Activated CD4-positive, alpha-beta memory T cell treated with anti-CD3 and anti-CD28 coated beads, Interleukin-2, amount 10 ng/mL, durations not matched to agents 7 days and 5 days (primary cell): Measurements from ENCODE around the gene SGPP1. TPM values are rescaled to one million over a fixed set of nuclear protein-coding genes. Genes with fewer than 3 reads are reported as not detected.
"Not testable (repeated sequence)": the region's sequence is repeated elsewhere in the genome, so short reads cannot be mapped to it uniquely, and the experiment has no call there.

Source experiments
- CTCF ChIA-PET: fragments of 350-600 bp; sonication (Branson Sonifier 250); formaldehyde crosslinking; loops from one replicate; lab custom pipeline; 2021; ENCODE audit warnings: antibody characterized with exemption, inconsistent platforms; lab: Charles Lee
- POLR2A ChIA-PET: fragments of 350-600 bp; sonication (Branson Sonifier 250); formaldehyde crosslinking; loops from one replicate; lab custom pipeline; 2021; ENCODE audit warnings: antibody characterized with exemption; lab: Charles Lee
- DNase-seq: peaks from one replicate; pipeline ENCODE4 v3.0.0-alpha.2; 2020
- H3K27ac Mint-ChIP-seq: one replicate; pipeline ENCODE4 v1.8.0; 2021; ENCODE audit warnings: mild to moderate bottlenecking, mixed read lengths
- H3K27me3 Mint-ChIP-seq: one replicate; pipeline ENCODE4 v1.8.0; 2021; ENCODE audit warnings: mixed read lengths
- H3K36me3 Mint-ChIP-seq: one replicate; pipeline ENCODE4 v1.8.0; 2021; ENCODE audit warnings: low read depth, mixed read lengths
- H3K4me1 Mint-ChIP-seq: one replicate; pipeline ENCODE4 v1.8.0; 2021; ENCODE audit warnings: mixed read lengths
- H3K4me3 Mint-ChIP-seq: one replicate; pipeline ENCODE4 v1.8.0; 2021; ENCODE audit warnings: mild to moderate bottlenecking, mixed read lengths
- H3K9me3 Mint-ChIP-seq: one replicate; pipeline ENCODE4 v1.8.0; 2021; ENCODE audit warnings: mixed read lengths
- total RNA-seq, 2 experiments: library from RNA; stranded (reverse); gene quantifications; one replicate each; pipeline ENCODE4 v1.2.3, GENCODE V29; 2021

The SGPP1 gene
- total RNA-seq, 2 experiments from 2014 or later, result 19.3 to 20.6 TPM

GRCh38 chr14:63752449-63753169, 24.7 kb upstream of the SGPP1 start:
- Mint-ChIP-seq H3K27me3 (no peaks in the 10 kb centered on the region), H3K4me3 (no peak overlapping the region), H3K9me3 (no peaks in the 10 kb centered on the region), H3K27ac (no peak overlapping the region), H3K4me1 (peaks cover 6% of the 10 kb centered on the region), H3K36me3 (no peaks in the 10 kb centered on the region)
- ChIA-PET POLR2A (no interaction called here), CTCF (interaction anchor here (1.0 kb wide), 1 partner anchor 18 kb away, joined by 4 read pairs; no protein-coding TSS in a partner anchor)
- DNase-seq, result no peak

DNA sequence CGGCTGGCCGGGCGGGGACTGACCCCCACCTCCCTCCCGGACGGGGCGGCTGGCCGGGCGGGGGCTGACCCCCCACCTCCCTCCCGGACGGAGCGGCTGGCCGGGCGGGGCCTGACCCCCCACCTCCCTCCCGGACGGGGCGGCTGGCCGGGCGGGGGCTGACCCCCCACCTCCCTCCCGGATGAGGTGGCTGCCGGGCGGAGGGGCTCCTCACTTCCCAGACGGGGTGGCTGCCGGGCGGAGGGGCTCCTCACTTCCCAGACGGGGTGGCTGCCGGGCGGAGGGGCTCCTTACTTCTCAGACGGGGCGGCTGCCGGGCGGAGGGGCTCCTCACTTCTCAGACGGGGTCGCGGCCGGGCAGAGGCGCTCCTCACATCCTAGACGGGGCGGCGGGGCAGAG, 23.2 kb upstream of the SGPP1 start:
- CTCF ChIA-PET, H3K36me3 Mint-ChIP-seq, H3K4me3 Mint-ChIP-seq, POLR2A ChIA-PET, DNase-seq, H3K27ac Mint-ChIP-seq, H3K9me3 Mint-ChIP-seq, H3K27me3 Mint-ChIP-seq: not testable (repeated sequence)
- H3K4me1 Mint-ChIP-seq, result peaks cover 12% of the 10 kb centered on the region

- Mint-ChIP-seq H3K27me3 (no peaks in the 10 kb centered on the region), H3K36me3 (no peaks in the 10 kb centered on the region), H3K27ac (no peak overlapping the region), H3K9me3 (no peaks in the 10 kb centered on the region), H3K4me1 (peaks cover 21% of the 10 kb centered on the region), H3K4me3 (no peak overlapping the region)
- DNase-seq, result no peak
- POLR2A ChIA-PET, result interaction anchor here (0.6 kb wide), 1 partner anchor 106 kb away, joined by 3 read pairs; no protein-coding TSS in a partner anchor
- CTCF ChIA-PET, result interaction anchor here (1.2 kb wide), 1 partner anchor 20 kb away, joined by 3 read pairs; no protein-coding TSS in a partner anchor
Observed at GRCh38 chr14:63747846-63748245, 20.0 kb upstream of the SGPP1 start.

- Mint-ChIP-seq H3K9me3 (no peaks in the 10 kb centered on the region), H3K4me1 (peaks cover 17% of the 10 kb centered on the region), H3K27ac (no peak overlapping the region), H3K27me3 (no peaks in the 10 kb centered on the region), H3K4me3 (no peak overlapping the region), H3K36me3 (no peaks in the 10 kb centered on the region)
- ChIA-PET CTCF (interaction anchor here (2.2 kb wide), 1 partner anchor 18 kb away, joined by 8 read pairs; the partner anchor contains the start of gene SGPP1), POLR2A (interaction anchor here (0.7 to 0.9 kb wide), 2 partner anchors 8 to 20 kb away, joined by 3 read pairs; no protein-coding TSS in a partner anchor)
- peak; percentile 33 for DNase-seq
Observed at GRCh38 chr14:63745858-63746425, 18.1 kb upstream of the SGPP1 start.

DNA sequence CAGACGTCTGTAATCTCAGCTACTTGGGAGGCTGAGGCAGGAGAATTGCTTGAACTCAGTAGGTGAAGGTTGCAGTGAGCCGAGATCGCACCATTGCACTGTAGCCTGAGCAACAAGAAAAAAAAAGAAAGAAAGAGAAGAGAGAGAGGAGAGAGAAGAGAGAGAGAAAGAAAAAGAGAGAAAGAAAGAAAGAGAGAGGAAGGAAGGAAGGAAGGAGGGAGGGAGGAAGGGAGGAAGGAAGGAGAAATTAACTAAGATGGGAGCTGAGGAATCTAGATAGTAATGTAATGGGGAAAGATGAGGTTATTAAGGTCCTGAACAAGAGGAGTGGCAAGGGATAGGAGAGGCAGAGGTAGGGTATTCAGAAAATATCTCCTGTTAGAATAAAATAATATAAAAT, 17.4 kb upstream of the SGPP1 start:
- H3K36me3 Mint-ChIP-seq, result no peaks in the 10 kb centered on the region
- no peak overlapping the region for H3K4me3 Mint-ChIP-seq
- no peaks in the 10 kb centered on the region for H3K9me3 Mint-ChIP-seq
- peaks cover 17% of the 10 kb centered on the region for H3K4me1 Mint-ChIP-seq
- no peak overlapping the region for H3K27ac Mint-ChIP-seq
- H3K27me3 Mint-ChIP-seq, result no peaks in the 10 kb centered on the region
- CTCF ChIA-PET, result interaction anchor here (0.8 to 2.2 kb wide), 2 partner anchors 8 to 17 kb away, joined by 3 to 8 read pairs; partner anchors contain the start of gene SGPP1
- DNase-seq, result no peak
- POLR2A ChIA-PET, result interaction anchor here (0.7 kb wide), 1 partner anchor 19 kb away, joined by 3 read pairs; no protein-coding TSS in a partner anchor

GRCh38 chr14:63737582-63738006, 9.7 kb upstream of the SGPP1 start:
- POLR2A ChIA-PET, result interaction anchor here (1.0 to 2.2 kb wide), 7 partner anchors 9 to 152 kb away, joined by 3 to 9 read pairs (median 5); partner anchors contain the start of gene WDR89
- H3K27me3 Mint-ChIP-seq, result peaks cover 4% of the 10 kb centered on the region
- H3K27ac Mint-ChIP-seq, result peak overlapping the region; percentile 74
- H3K4me3 Mint-ChIP-seq, result peak overlapping the region; percentile 51
- DNase-seq, result no peak
- H3K9me3 Mint-ChIP-seq, result no peaks in the 10 kb centered on the region
- H3K4me1 Mint-ChIP-seq, result peaks cover 12% of the 10 kb centered on the region
- no peaks in the 10 kb centered on the region for H3K36me3 Mint-ChIP-seq
- CTCF ChIA-PET, result interaction anchor here (0.7 to 1.2 kb wide), 4 partner anchors 11 to 37 kb away, joined by 3 to 5 read pairs (median 3); no protein-coding TSS in a partner anchor

GRCh38 chr14:63735720-63736119, 7.9 kb upstream of the SGPP1 start:
- Mint-ChIP-seq H3K9me3 (no peaks in the 10 kb centered on the region), H3K4me3 (no peak overlapping the region), H3K27ac (no peak overlapping the region), H3K36me3 (no peaks in the 10 kb centered on the region), H3K27me3 (peaks cover 8% of the 10 kb centered on the region), H3K4me1 (peaks cover 12% of the 10 kb centered on the region)
- ChIA-PET POLR2A (interaction anchor here (1.1 to 1.2 kb wide), 2 partner anchors 8 to 32 kb away, joined by 3 read pairs; partner anchors contain the start of gene SGPP1), CTCF (interaction anchor here (1.8 kb wide), 1 partner anchor 35 kb away, joined by 6 read pairs; no protein-coding TSS in a partner anchor)
- no peak for DNase-seq

GRCh38 chr14:63730659-63731058, 2.8 kb upstream of the SGPP1 start:
- ChIA-PET POLR2A (no interaction called here), CTCF (interaction anchor here (0.6 to 1.6 kb wide), 3 partner anchors 39 to 131 kb away, joined by 3 to 4 read pairs (median 3); partner anchors contain the start of gene WDR89)
- H3K27ac Mint-ChIP-seq, result no peak overlapping the region
- H3K9me3 Mint-ChIP-seq, result no peaks in the 10 kb centered on the region
- H3K4me1 Mint-ChIP-seq, result peaks cover 19% of the 10 kb centered on the region
- peaks cover 12% of the 10 kb centered on the region for H3K27me3 Mint-ChIP-seq
- H3K4me3 Mint-ChIP-seq, result no peak overlapping the region
- DNase-seq, result no peak
- H3K36me3 Mint-ChIP-seq, result peaks cover 4% of the 10 kb centered on the region

DNA sequence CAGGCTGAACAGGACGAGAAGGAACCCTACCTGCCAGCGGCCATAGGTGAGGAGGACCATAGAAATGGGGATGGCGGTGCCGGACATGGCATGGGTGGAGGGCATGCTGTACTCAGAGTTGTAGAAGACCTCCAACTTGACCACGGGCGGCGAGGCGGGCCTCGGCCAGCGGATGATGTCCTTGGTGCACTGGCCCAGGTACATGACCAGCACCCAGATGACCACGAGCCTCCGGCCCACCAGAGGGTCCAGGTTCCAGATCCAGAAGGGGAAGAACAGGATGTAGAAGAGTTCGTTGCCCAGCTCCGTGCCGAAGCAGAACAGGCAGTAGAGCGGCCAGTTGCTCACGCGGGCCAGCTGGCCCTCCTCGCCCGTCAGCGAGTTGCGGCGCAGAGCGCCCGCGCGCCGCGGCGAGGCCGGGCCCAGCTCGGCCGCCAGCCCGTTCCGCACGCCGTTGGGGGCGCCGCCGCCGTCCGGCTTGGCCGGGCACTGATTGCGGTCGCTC, 582 bp downstream of the SGPP1 start:
- ChIA-PET POLR2A (interaction anchor here (0.8 to 3.6 kb wide), 10 partner anchors 9 to 187 kb away, joined by 3 to 30 read pairs (median 4); partner anchors contain the start of genes PPP2R5E and WDR89), CTCF (interaction anchor here (1.6 to 2.9 kb wide), 4 partner anchors 10 to 85 kb away, joined by 3 to 23 read pairs (median 6); no protein-coding TSS in a partner anchor)
- Mint-ChIP-seq H3K9me3 (no peaks in the 10 kb centered on the region), H3K36me3 (peaks cover 4% of the 10 kb centered on the region), H3K27ac (peak overlapping the region; percentile 94), H3K4me3 (peak overlapping the region; percentile 99), H3K4me1 (peaks cover 33% of the 10 kb centered on the region), H3K27me3 (peaks cover 10% of the 10 kb centered on the region)
- peak; percentile 23 for DNase-seq

DNA sequence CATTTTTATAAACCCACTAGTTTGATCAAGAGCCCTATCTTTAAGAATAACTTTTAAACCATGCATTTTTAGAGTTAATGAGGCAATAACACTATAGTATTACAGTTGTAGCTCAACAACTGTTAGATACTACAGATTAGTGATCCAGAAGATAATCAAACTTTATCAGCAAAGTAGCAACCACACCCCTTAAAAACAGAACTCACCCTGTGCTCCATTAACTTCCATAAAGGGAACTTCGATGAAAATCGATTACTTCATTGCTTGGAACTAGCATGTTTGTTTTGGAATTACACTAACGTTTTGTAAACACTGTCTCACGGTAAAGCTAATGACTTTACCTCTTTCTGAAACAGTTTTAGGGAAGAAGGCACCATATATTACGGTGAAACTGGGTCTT, 1.4 kb downstream of the SGPP1 start:
- no peaks in the 10 kb centered on the region for H3K9me3 Mint-ChIP-seq
- ChIA-PET CTCF (interaction anchor here (0.6 to 2.9 kb wide), 8 partner anchors 11 to 214 kb away, joined by 3 to 23 read pairs (median 3); no protein-coding TSS in a partner anchor), POLR2A (interaction anchor here (0.7 to 3.6 kb wide), 11 partner anchors 11 to 542 kb away, joined by 3 to 30 read pairs (median 5); partner anchors contain the start of genes PPP2R5E, SYNE2 and WDR89)
- peaks cover 8% of the 10 kb centered on the region for H3K27me3 Mint-ChIP-seq
- no peak for DNase-seq
- H3K27ac Mint-ChIP-seq, result peak overlapping the region; percentile 52
- peaks cover 33% of the 10 kb centered on the region for H3K4me1 Mint-ChIP-seq
- peak overlapping the region; percentile 99 for H3K4me3 Mint-ChIP-seq
- peaks cover 6% of the 10 kb centered on the region for H3K36me3 Mint-ChIP-seq

DNA sequence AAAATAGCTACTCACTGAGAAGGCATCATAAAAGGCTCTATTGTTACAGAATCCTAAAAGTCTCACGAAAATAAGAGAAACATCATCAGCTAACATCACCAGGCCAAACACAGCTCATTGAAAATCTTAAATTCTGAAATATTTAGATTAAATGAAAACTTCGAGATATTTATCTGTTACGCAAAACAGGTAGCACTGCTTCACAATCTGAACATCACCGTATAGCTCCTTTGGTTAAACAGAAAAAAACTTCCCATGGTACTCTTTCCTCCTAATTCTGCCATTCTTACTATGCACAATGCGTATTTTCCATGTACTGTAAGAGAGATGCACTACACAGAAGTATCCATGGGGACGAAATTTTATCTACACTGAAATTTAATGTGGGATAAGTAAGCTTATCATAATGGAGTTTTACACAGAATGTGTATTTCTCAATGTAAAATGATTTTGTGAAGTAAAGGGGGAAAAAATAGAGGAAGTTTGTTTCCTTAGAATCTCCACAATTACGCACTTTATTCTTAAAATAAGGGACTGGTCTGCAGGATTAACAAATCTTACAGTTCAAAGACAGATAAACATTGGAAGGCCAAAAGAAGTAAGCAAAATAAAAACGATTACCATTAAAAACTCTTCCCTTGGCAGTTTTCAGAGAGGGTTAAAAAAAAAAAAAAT, 1.9 kb downstream of the SGPP1 start:
- Mint-ChIP-seq H3K4me3 (peak overlapping the region; percentile 99), H3K9me3 (no peaks in the 10 kb centered on the region), H3K27ac (no peak overlapping the region), H3K4me1 (peaks cover 33% of the 10 kb centered on the region), H3K27me3 (peaks cover 7% of the 10 kb centered on the region), H3K36me3 (peaks cover 12% of the 10 kb centered on the region)
- ChIA-PET CTCF (interaction anchor here (0.6 to 2.9 kb wide), 11 partner anchors 11 to 337 kb away, joined by 3 to 23 read pairs (median 3); partner anchors contain the start of gene PPP2R5E), POLR2A (interaction anchor here (0.6 to 3.6 kb wide), 10 partner anchors 12 to 542 kb away, joined by 3 to 30 read pairs (median 4); partner anchors contain the start of genes PPP2R5E, SYNE2 and WDR89)
- no peak for DNase-seq

DNA sequence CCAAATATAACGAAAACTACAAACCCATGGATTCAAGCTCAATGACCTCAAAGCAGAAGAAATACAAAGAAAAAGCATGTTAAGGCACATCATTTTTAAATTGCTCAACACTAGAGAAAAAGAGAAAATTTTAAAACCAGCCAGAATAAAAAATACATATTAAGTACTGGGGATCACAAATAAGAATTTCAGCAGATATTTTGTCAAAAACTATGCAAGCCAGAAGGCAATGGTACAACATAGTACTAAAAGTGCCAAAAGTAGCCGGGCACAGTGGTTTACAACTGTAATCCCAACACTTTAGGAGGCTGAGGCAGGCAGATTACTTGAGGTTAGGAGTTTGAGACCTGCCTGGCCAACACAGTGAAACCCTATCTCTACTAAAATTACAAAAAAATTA, 10.2 kb downstream of the SGPP1 start:
- no peak for DNase-seq
- peaks cover 13% of the 10 kb centered on the region for H3K4me1 Mint-ChIP-seq
- POLR2A ChIA-PET, result interaction anchor here (1.5 kb wide), 1 partner anchor 67 kb away, joined by 4 read pairs; no protein-coding TSS in a partner anchor
- no peaks in the 10 kb centered on the region for H3K27me3 Mint-ChIP-seq
- CTCF ChIA-PET, result no interaction called here
- peaks cover 13% of the 10 kb centered on the region for H3K9me3 Mint-ChIP-seq
- H3K36me3 Mint-ChIP-seq, result peaks cover 52% of the 10 kb centered on the region
- H3K4me3 Mint-ChIP-seq, result no peak overlapping the region
- no peak overlapping the region for H3K27ac Mint-ChIP-seq
